HEK293 (cell line): ENCODE data around the gene NLGN2.

ENCODE experiments used
- GFI1B ChIP-seq: fragments of 450-650 bp; formaldehyde crosslinking; IDR thresholded peaks from 2 replicates; pipeline ENCODE4 v1.5.1; 2016; ENCODE audit warnings: missing biosample characterization, missing genetic modification characterization
- GLI4 ChIP-seq: fragments of 450-650 bp; formaldehyde crosslinking; IDR thresholded peaks from 2 replicates; pipeline ENCODE4 v1.5.1; 2016; ENCODE audit warnings: missing biosample characterization, missing genetic modification characterization
- KLF1 ChIP-seq: fragments of 450-650 bp; formaldehyde crosslinking; IDR thresholded peaks from 2 replicates; pipeline ENCODE4 v1.5.1; 2016; ENCODE audit warnings: missing biosample characterization, missing genetic modification characterization
- MYNN ChIP-seq: fragments of 450-650 bp; formaldehyde crosslinking; IDR thresholded peaks from 2 replicates; pipeline ENCODE4 v1.5.1; 2016; ENCODE audit warnings: missing biosample characterization, missing genetic modification characterization, borderline replicate concordance
- PRDM1 ChIP-seq: fragments of 450-650 bp; formaldehyde crosslinking; IDR thresholded peaks from 2 replicates; pipeline ENCODE4; 2016; ENCODE audit warnings: missing biosample characterization, missing genetic modification characterization
- YY2 ChIP-seq: fragments of 450-650 bp; formaldehyde crosslinking; IDR thresholded peaks from 2 replicates; pipeline ENCODE4 v1.5.1; 2016; ENCODE audit warnings: missing biosample characterization, missing genetic modification characterization
- ZBTB11 ChIP-seq: fragments of 450-650 bp; formaldehyde crosslinking; conservative IDR thresholded peaks from 2 replicates; pipeline ENCODE4 v1.5.1; 2016; ENCODE audit warnings: low read depth, missing biosample characterization, missing genetic modification characterization
- ZBTB26 ChIP-seq: fragments of 450-650 bp; formaldehyde crosslinking; optimal IDR thresholded peaks from 2 replicates; pipeline ENCODE3; 2016; ENCODE audit warnings: missing biosample characterization, mild to moderate bottlenecking, missing genetic modification characterization
- ZFP41 ChIP-seq: fragments of 450-650 bp; formaldehyde crosslinking; IDR thresholded peaks from 2 replicates; pipeline ENCODE4 v1.5.1; 2016; ENCODE audit warnings: missing biosample characterization, missing genetic modification characterization, borderline replicate concordance
- ZNF18 ChIP-seq: fragments of 450-650 bp; formaldehyde crosslinking; IDR thresholded peaks from 2 replicates; pipeline ENCODE4 v1.5.1; 2016; ENCODE audit warnings: missing biosample characterization, missing genetic modification characterization
- ZNF184 ChIP-seq: fragments of 450-650 bp; IDR thresholded peaks from 2 replicates; pipeline ENCODE4 v1.5.1; 2018; ENCODE audit warnings: missing biosample characterization, mild to moderate bottlenecking, missing genetic modification characterization
- ZNF280D ChIP-seq: fragments of 450-650 bp; formaldehyde crosslinking; IDR thresholded peaks from 2 replicates; pipeline ENCODE4 v1.5.1; 2016; ENCODE audit warnings: missing biosample characterization, missing genetic modification characterization
- ZNF324 ChIP-seq: fragments of 450-650 bp; formaldehyde crosslinking; IDR thresholded peaks from 2 replicates; pipeline ENCODE4 v1.5.1; 2016; ENCODE audit warnings: missing biosample characterization, missing genetic modification characterization
- ZNF335 ChIP-seq: fragments of 450-650 bp; formaldehyde crosslinking; conservative IDR thresholded peaks from 2 replicates; pipeline ENCODE4 v1.5.1; 2016; ENCODE audit warnings: missing biosample characterization, missing genetic modification characterization
- ZNF350 ChIP-seq: fragments of 450-650 bp; formaldehyde crosslinking; IDR thresholded peaks from 2 replicates; pipeline ENCODE4 v1.5.0; 2017; ENCODE audit warnings: missing biosample characterization, mild to moderate bottlenecking, missing genetic modification characterization
- ZNF398 ChIP-seq: fragments of 450-650 bp; formaldehyde crosslinking; IDR thresholded peaks from 2 replicates; pipeline ENCODE4 v1.5.1; 2017; ENCODE audit warnings: missing biosample characterization, missing genetic modification characterization
- ZNF544 ChIP-seq: fragments of 450-650 bp; formaldehyde crosslinking; IDR thresholded peaks from 2 replicates; pipeline ENCODE4 v1.5.0; 2017; ENCODE audit warnings: missing biosample characterization, missing genetic modification characterization
- ZNF549 ChIP-seq: fragments of 450-650 bp; IDR thresholded peaks from 2 replicates; pipeline ENCODE4 v1.5.1; 2018; ENCODE audit warnings: missing biosample characterization, missing genetic modification characterization, mild to moderate bottlenecking, inconsistent platforms, moderate library complexity
- ZNF555 ChIP-seq: fragments of 450-650 bp; formaldehyde crosslinking; conservative IDR thresholded peaks from 2 replicates; pipeline ENCODE4 v1.5.1; 2017; ENCODE audit warnings: missing biosample characterization, mild to moderate bottlenecking, missing genetic modification characterization, inconsistent platforms
- ZNF645 ChIP-seq: fragments of 450-650 bp; formaldehyde crosslinking; IDR thresholded peaks from 2 replicates; pipeline ENCODE4; 2016; ENCODE audit warnings: missing biosample characterization, missing genetic modification characterization
- ZNF768 ChIP-seq: fragments of 450-650 bp; formaldehyde crosslinking; IDR thresholded peaks from 2 replicates; pipeline ENCODE4 v1.5.1; 2018; ENCODE audit warnings: missing biosample characterization, mild to moderate bottlenecking, missing genetic modification characterization
- ZNF792 ChIP-seq: fragments of 450-650 bp; formaldehyde crosslinking; IDR thresholded peaks from 2 replicates; pipeline ENCODE4 v1.5.1; 2016; ENCODE audit warnings: missing biosample characterization, missing genetic modification characterization
- ZSCAN4 ChIP-seq: fragments of 450-650 bp; formaldehyde crosslinking; IDR thresholded peaks from 2 replicates; pipeline ENCODE4 v1.5.1; 2017; ENCODE audit warnings: missing biosample characterization, missing genetic modification characterization
- ZSCAN5A ChIP-seq: fragments of 450-650 bp; formaldehyde crosslinking; IDR thresholded peaks from 2 replicates; pipeline ENCODE4 v1.5.1; 2016; ENCODE audit warnings: missing biosample characterization, missing genetic modification characterization

Gene NLGN2

GRCh38 chr17:7440113-7440833 lies 32.6 kb downstream of the NLGN2 start (continued):
- no peak for TF ChIP-seq ZNF184
- no peak for TF ChIP-seq ZFP41 (tag by site-specific recombination)
- no peak for TF ChIP-seq ZNF768 (tag by site-specific recombination)
- peak; percentile 8; the same call in 1 of the 2 replicates for TF ChIP-seq MYNN (tag by site-specific recombination)
- TF ChIP-seq YY2 (tag by site-specific recombination): no peak
- TF ChIP-seq KLF1 (tag by site-specific recombination): peak; percentile 26; the same call in 1 of the 2 replicates
- no peak for TF ChIP-seq ZNF792 (tag by site-specific recombination)
- no peak for TF ChIP-seq ZNF555
- TF ChIP-seq ZNF18: no peak
- TF ChIP-seq ZNF645 (tag by site-specific recombination): no peak
- TF ChIP-seq ZNF350 (tag by site-specific recombination): no peak
- peak; percentile 51 for TF ChIP-seq ZBTB26
- TF ChIP-seq ZBTB11 (tag by site-specific recombination): peak; percentile 35; the same call in 1 of the 2 replicates
- TF ChIP-seq ZSCAN4 (tag by site-specific recombination): no peak
- no peak for TF ChIP-seq GFI1B (tag by site-specific recombination)
- TF ChIP-seq ZNF549 (tag by site-specific recombination): no peak
- no peak for TF ChIP-seq GLI4 (tag by site-specific recombination)
- TF ChIP-seq ZSCAN5A (tag by site-specific recombination): no peak
- TF ChIP-seq PRDM1 (tag by site-specific recombination): no peak
- TF ChIP-seq ZNF280D (tag by site-specific recombination): no peak
- TF ChIP-seq ZNF398 (tag by site-specific recombination): peak; percentile 65
- peak; percentile 92; the same call in 1 of the 2 replicates for TF ChIP-seq ZNF335 (tag by site-specific recombination)
- no peak for TF ChIP-seq ZNF544 (tag by site-specific recombination)
- peak; percentile 48; the same call in 1 of the 2 replicates for TF ChIP-seq ZNF324 (tag by site-specific recombination)
